ENCODE results near the gene E2F8.

GRCh38 chr11:19290356-19290755 is 49.6 kb upstream of the E2F8 start:
- TF ChIP-seq POLR2A (IDR thresholded peaks at IDR 0.05; ENCODE audit: borderline replicate concordance, extremely low read depth, insufficient read depth, insufficient read length) (no peak), JUND (IDR thresholded peaks at IDR 0.05) (no peak), EZH2 (IDR thresholded peaks at IDR 0.05) (no peak), SRF (IDR thresholded peaks at IDR 0.05; ENCODE audit: low read depth) (no peak), POLR2AphosphoS5 (IDR thresholded peaks at IDR 0.05; ENCODE audit: low read depth, low read length) (no peak), FOSL1 (IDR thresholded peaks at IDR 0.05; ENCODE audit: low read depth) (no peak), CBX3 (IDR thresholded peaks at IDR 0.05; ENCODE audit: low read depth) (no peak)
- TF ChIP-seq, protein P1, sequence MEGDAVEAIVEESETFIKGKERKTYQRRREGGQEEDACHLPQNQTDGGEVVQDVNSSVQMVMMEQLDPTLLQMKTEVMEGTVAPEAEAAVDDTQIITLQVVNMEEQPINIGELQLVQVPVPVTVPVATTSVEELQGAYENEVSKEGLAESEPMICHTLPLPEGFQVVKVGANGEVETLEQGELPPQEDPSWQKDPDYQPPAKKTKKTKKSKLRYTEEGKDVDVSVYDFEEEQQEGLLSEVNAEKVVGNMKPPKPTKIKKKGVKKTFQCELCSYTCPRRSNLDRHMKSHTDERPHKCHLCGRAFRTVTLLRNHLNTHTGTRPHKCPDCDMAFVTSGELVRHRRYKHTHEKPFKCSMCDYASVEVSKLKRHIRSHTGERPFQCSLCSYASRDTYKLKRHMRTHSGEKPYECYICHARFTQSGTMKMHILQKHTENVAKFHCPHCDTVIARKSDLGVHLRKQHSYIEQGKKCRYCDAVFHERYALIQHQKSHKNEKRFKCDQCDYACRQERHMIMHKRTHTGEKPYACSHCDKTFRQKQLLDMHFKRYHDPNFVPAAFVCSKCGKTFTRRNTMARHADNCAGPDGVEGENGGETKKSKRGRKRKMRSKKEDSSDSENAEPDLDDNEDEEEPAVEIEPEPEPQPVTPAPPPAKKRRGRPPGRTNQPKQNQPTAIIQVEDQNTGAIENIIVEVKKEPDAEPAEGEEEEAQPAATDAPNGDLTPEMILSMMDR (IDR thresholded peaks at IDR 0.05 in 2 of 3, conservative IDR thresholded peaks at IDR 0.05 in 1 of 3; ENCODE audit: borderline replicate concordance in 1 of 3, insufficient read depth in 1 of 3, low read depth in 2 of 3, low read length in 2 of 3), result no peak
- TF ChIP-seq, protein P2, sequence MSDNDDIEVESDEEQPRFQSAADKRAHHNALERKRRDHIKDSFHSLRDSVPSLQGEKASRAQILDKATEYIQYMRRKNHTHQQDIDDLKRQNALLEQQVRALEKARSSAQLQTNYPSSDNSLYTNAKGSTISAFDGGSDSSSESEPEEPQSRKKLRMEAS (IDR thresholded peaks at IDR 0.05), result no peak

Data from HCT116 (cell line).